RPMI8226 (cell line): ENCODE measurements around the gene GDPD4.
A peak's percentile ranks its signal among the peaks of the same experiment; 100 is the strongest.

Experiments
- DNase-seq: peaks from one replicate; pipeline ENCODE4 v3.0.0-alpha.2; 2015

Gene GDPD4

GRCh38 chr11:77188633-77189491 is 112.6 kb downstream of the GDPD4 start:
- peak; percentile 24 for DNase-seq

- DNase-seq, result peak; percentile 92
These were observed 113.5 kb downstream of the GDPD4 start for GRCh38 chr11:77187776-77188632.

- peak; percentile 45 for DNase-seq
These were observed 114.3 kb downstream of the GDPD4 start for GRCh38 chr11:77187111-77187750.

- no peak for DNase-seq
These were observed 115.2 kb downstream of the GDPD4 start for GRCh38 chr11:77186302-77186701.

GRCh38 chr11:77184136-77184860 is 117.2 kb downstream of the GDPD4 start:
- no peak for DNase-seq

- DNase-seq, result no peak
These were observed 118.0 kb downstream of the GDPD4 start for GRCh38 chr11:77183431-77183984.

- no peak for DNase-seq
These were observed 118.7 kb downstream of the GDPD4 start for GRCh38 chr11:77182542-77183430.

GRCh38 chr11:77181799-77182541 is 119.5 kb downstream of the GDPD4 start:
- DNase-seq, result no peak

GRCh38 chr11:77181226-77181625 is 120.3 kb downstream of the GDPD4 start:
- DNase-seq, result no peak

- no peak for DNase-seq
These were observed 121.1 kb downstream of the GDPD4 start for GRCh38 chr11:77180346-77180745.

- no peak for DNase-seq
These were observed 121.8 kb downstream of the GDPD4 start for GRCh38 chr11:77179681-77180080.

- DNase-seq, result no peak
These were observed 122.4 kb downstream of the GDPD4 start for GRCh38 chr11:77179048-77179447.

GRCh38 chr11:77178150-77178549 is 123.3 kb downstream of the GDPD4 start:
- no peak for DNase-seq

GRCh38 chr11:77176996-77177395 is 124.5 kb downstream of the GDPD4 start:
- DNase-seq, result no peak

GRCh38 chr11:77175869-77176539 is 125.5 kb downstream of the GDPD4 start:
- DNase-seq, result no peak

- DNase-seq, result peak; percentile 71
These were observed 126.3 kb downstream of the GDPD4 start for GRCh38 chr11:77175021-77175842.

GRCh38 chr11:77174559-77174958 is 126.9 kb downstream of the GDPD4 start:
- DNase-seq, result peak; percentile 94

GRCh38 chr11:77173494-77173893 is 128.0 kb downstream of the GDPD4 start:
- DNase-seq, result no peak

GRCh38 chr11:77172666-77172982 is 128.9 kb downstream of the GDPD4 start:
- no peak for DNase-seq
